ENCODE measurements around the gene NEAT1. TPM values are rescaled to one million over a fixed set of nuclear protein-coding genes. Genes with fewer than 3 reads are reported as not detected.

The NEAT1 gene
- total and polyA plus RNA-seq, 9 of the 15 experiments (the other 6 are each of a cell fraction or from before 2014, with no cell fraction given) = 20.1 to 389 (median 62.8) TPM

- TF ChIP-seq ZBTB49 (CRISPR knock-in tag; IDR thresholded peaks at IDR 0.05; ENCODE audit: borderline replicate concordance) (no peak), ATF7 (IDR thresholded peaks at IDR 0.05) (peak; percentile 88), EWSR1 (IDR thresholded peaks at IDR 0.05; ENCODE audit: borderline replicate concordance, low read depth, partially characterized antibody) (no peak), SAFB2 (IDR thresholded peaks at IDR 0.05; ENCODE audit: borderline replicate concordance, low read depth, low read length, severe bottlenecking) (no peak), PCBP2 (IDR thresholded peaks at IDR 0.05; ENCODE audit: low read depth, low read length, poor library complexity, severe bottlenecking) (peak; percentile 86), ZNF512 (tag; IDR thresholded peaks at IDR 0.05) (no peak), GTF3C2 (IDR thresholded peaks at IDR 0.05; ENCODE audit: borderline replicate concordance, extremely low read depth, insufficient read length) (no peak), TCF3 (CRISPR knock-in tag; IDR thresholded peaks at IDR 0.05) (no peak), KLF13 (tag; IDR thresholded peaks at IDR 0.05; ENCODE audit: borderline replicate concordance, low read depth) (no peak), MAZ (CRISPR knock-in tag; conservative IDR thresholded peaks at IDR 0.05 in 1 of 2, IDR thresholded peaks at IDR 0.05 in 1 of 2) (no peak; a peak in 2 of 4 replicates), TEAD4 (IDR thresholded peaks at IDR 0.05; ENCODE audit: low read length) (peak; percentile 2), TEAD4 (CRISPR knock-in tag; IDR thresholded peaks at IDR 0.05; ENCODE audit: borderline replicate concordance) (no peak), ZNF699 (CRISPR knock-in tag; IDR thresholded peaks at IDR 0.05; ENCODE audit: insufficient replicate concordance) (peak; percentile 10), ELF1 (tag; IDR thresholded peaks at IDR 0.05) (no peak)
Measured at GRCh38 chr11:65425971-65426838, 3.6 kb downstream of the NEAT1 start (continued).

Data from K562 (cell line).